SJCRH30 (cell line): ENCODE measurements around the gene SERPINB3. TPM values are rescaled to one million over a fixed set of nuclear protein-coding genes. Genes with fewer than 3 reads are reported as not detected.

Experiments
- DNase-seq, 2 experiments: peaks; one replicate each; pipeline ENCODE4 v3.0.0-alpha.2; 2015 to 2020
- H3K27ac ChIP-seq: fragments of 250-450 bp; sonication (Bioruptor Pico); 2 replicates; pipeline ENCODE4 v1.5.1; 2020; ENCODE audit warnings: mild to moderate bottlenecking, moderate library complexity
- H3K27me3 ChIP-seq: fragments of 250-450 bp; sonication (Bioruptor Pico); 2 replicates; pipeline ENCODE4 v1.5.1; 2020; ENCODE audit warnings: mild to moderate bottlenecking, moderate library complexity
- H3K36me3 ChIP-seq: fragments of 250-450 bp; sonication (Bioruptor Pico); 2 replicates; pipeline ENCODE4 v1.5.1; 2020; ENCODE audit warnings: mild to moderate bottlenecking, moderate library complexity
- H3K4me1 ChIP-seq: fragments of 250-450 bp; sonication (Bioruptor Pico); 2 replicates; pipeline ENCODE4 v1.5.1; 2020; ENCODE audit warnings: mild to moderate bottlenecking, moderate library complexity
- H3K4me3 ChIP-seq: fragments of 250-450 bp; sonication (Bioruptor Pico); 2 replicates; pipeline ENCODE4 v1.5.1; 2020; ENCODE audit warnings: mild to moderate bottlenecking, moderate library complexity
- H3K9me3 ChIP-seq: fragments of 250-450 bp; sonication (Bioruptor Pico); replicated peaks from 2 replicates; pipeline ENCODE4 v1.5.1; 2020; ENCODE audit warnings: mild to moderate bottlenecking, moderate library complexity
- total RNA-seq: library from RNA; depleted of rRNA; stranded (reverse); fragments of >200 nt; shearing (Covaris generic); gene quantifications from 2 replicates; pipeline ENCODE4 v1.2.3, GENCODE V29; 2014; rRNA removed

The SERPINB3 gene
- total RNA-seq, 1 experiment from 2014 or later = not detected

DNA sequence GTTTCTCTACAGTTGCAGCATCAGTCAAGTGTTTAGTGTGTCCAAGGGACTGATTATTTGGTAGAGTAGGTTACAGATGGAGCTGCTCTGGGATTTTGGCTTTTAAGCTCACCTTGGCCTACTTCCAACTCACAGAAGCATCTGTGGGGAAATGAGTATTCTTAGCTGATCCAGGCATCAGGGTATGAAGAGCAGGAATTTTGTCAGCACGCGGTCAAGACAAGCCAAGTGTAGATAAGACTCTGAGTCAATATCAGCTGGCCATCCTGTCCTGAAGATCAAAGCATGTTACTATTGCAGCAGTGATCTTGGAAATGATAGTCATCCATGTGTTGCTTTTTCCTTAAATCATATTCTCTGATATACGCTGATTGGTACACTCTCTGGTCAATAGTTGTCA, 42.0 kb downstream of the SERPINB3 start:
- H3K9me3 ChIP-seq = no peaks in the 10 kb centered on the region
- H3K36me3 ChIP-seq = no peaks in the 10 kb centered on the region
- no peak overlapping the region for H3K27ac ChIP-seq
- no peaks in the 10 kb centered on the region for H3K4me1 ChIP-seq
- H3K27me3 ChIP-seq = no peaks in the 10 kb centered on the region
- no peak overlapping the region for H3K4me3 ChIP-seq
- DNase-seq = no peak

DNA sequence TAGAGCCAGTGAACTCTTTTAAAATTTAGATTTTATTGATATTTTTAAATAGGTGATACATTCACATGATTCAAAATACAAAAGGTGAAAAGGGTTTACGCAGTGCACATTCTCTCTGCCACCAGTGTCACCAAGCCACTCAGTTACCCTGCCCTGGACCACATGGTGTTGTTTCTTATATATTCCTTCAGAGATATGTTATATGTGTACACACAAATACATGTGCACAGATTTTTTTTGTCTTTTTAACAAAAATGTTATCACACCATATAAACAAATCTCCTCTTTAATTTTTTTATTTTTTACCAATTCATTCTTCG, 43.8 kb downstream of the SERPINB3 start:
- H3K27me3 ChIP-seq = no peaks in the 10 kb centered on the region
- DNase-seq = no peak
- H3K36me3 ChIP-seq = no peaks in the 10 kb centered on the region
- H3K4me1 ChIP-seq = no peaks in the 10 kb centered on the region
- H3K27ac ChIP-seq = no peak overlapping the region
- H3K4me3 ChIP-seq = no peak overlapping the region
- no peaks in the 10 kb centered on the region for H3K9me3 ChIP-seq

DNA sequence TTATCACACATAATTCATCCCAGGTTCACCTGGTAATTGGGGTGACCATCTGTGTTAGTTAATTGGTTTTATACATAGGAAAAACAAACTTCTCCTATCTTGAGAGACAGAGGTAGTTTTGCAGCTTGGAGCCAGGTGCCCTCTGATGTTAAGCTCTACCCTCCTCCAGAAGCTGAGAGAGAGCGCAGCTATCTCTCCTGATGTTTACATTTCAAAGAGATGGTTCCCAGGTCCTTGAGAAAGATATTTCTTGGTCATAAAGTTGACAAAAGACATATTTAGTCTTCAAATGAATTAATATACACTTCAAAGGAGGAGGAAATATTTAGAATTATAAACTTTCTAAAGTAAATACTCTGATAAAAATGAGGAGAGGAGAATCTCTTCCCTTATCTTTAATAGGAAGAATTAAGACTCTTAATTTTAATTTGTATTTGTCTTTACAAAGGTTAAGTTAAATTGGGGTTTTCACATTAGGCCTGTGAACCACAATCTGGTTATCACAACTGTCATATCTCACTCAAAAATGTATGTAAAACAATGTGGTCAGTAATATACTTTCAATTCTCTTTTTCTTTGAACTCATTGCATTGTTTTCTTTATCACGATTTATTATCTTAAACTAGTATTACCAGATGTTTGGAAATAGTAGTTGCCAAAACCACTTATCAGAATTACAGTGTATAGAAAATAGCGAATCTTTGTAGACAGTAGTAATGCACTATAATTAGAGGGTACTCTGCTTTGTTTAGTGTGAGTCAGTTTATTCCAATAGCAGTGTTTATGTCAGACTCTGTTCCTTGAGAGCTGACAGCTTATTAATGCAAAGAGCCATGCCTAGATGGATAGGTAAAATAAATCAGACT, 44.4 kb downstream of the SERPINB3 start:
- DNase-seq = no peak
- Histone ChIP-seq H3K27ac (no peak overlapping the region), H3K36me3 (no peaks in the 10 kb centered on the region), H3K4me3 (no peak overlapping the region), H3K4me1 (no peaks in the 10 kb centered on the region), H3K9me3 (no peaks in the 10 kb centered on the region), H3K27me3 (no peaks in the 10 kb centered on the region)

DNA sequence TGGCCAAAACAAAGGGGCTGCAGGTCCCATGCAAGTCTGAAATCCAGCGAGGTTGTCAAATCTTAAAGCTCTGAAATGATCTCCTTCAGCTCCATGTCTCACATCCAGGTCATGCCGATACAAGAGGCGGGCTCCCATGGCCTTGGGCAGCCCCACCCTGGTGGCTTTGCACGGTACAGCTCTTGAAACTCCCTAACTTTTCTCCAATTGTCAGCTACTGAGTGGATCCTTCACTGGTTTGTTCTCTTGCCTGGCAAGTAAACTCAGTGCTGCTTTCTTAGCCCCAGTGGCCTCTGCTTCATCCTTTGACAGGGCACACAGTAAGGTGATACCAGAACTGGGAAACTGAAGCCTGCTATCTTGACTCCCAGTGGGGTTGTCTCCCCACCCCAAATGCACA, 48.3 kb downstream of the SERPINB3 start:
- no peak overlapping the region for H3K4me3 ChIP-seq
- H3K27me3 ChIP-seq = no peaks in the 10 kb centered on the region
- DNase-seq = no peak
- no peaks in the 10 kb centered on the region for H3K9me3 ChIP-seq
- no peaks in the 10 kb centered on the region for H3K4me1 ChIP-seq
- no peaks in the 10 kb centered on the region for H3K36me3 ChIP-seq
- no peak overlapping the region for H3K27ac ChIP-seq

DNA sequence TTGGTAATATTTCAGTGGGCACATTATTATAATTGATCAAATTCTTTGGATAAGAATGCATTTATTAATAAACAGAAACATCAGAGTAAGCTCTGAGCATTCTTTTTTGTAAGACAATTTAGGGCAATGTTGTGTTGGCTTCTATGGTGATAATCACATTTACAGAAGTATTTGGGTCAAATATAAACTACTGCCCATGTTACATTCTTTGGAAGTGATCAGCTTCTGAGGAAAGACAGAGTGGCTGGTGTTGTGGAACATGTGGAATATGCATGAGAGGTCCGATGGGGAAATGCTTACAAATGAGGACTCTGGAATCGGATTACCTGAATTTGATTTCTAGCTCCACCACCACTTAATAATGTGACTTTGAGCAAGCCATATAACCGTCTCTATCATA, 55.2 kb downstream of the SERPINB3 start:
- no peak for DNase-seq
- Histone ChIP-seq H3K27ac (no peak overlapping the region), H3K4me1 (no peaks in the 10 kb centered on the region), H3K36me3 (no peaks in the 10 kb centered on the region), H3K4me3 (no peak overlapping the region), H3K9me3 (no peaks in the 10 kb centered on the region), H3K27me3 (no peaks in the 10 kb centered on the region)

Other genes starting within 250 kb of the SERPINB3 start
- 21.2 and 21.9 TPM in 2 replicates for gene VPS4B, start 239.4 kb downstream of the SERPINB3 start, total RNA-seq
- gene SERPINB5, start 184.9 kb downstream of the SERPINB3 start, total RNA-seq = not detected in 2 replicates
- not detected in 2 replicates for gene SERPINB12, start 119.5 kb downstream of the SERPINB3 start, total RNA-seq
- not detected in 2 replicates for gene SERPINB13, start 74.5 kb downstream of the SERPINB3 start, total RNA-seq
- not detected in 2 replicates for gene SERPINB4, start 17.6 kb downstream of the SERPINB3 start, total RNA-seq
- not detected in 2 replicates for gene SERPINB11, start 41.1 kb upstream of the SERPINB3 start, total RNA-seq
- gene SERPINB7, start 113.5 kb upstream of the SERPINB3 start, total RNA-seq = not detected in 2 replicates
- gene SERPINB2, start 225.8 kb upstream of the SERPINB3 start, total RNA-seq = not detected in 2 replicates
- gene SERPINB10, start 246.1 kb upstream of the SERPINB3 start, total RNA-seq = not detected in 2 replicates